K562 (cell line): ENCODE data around the gene HPRT1. TPM values are rescaled to one million over a fixed set of nuclear protein-coding genes. Genes with fewer than 3 reads are reported as not detected.

Experiments
- ATAC-seq: fragments of 200-7000 bp; cut with Tn5 transposase; 3 replicates; pipeline ENCODE4 v1.9.1; 2020; ENCODE audit warnings: moderate library complexity
- BruUV-seq: library from RNA; stranded (reverse); fragments of 400-500 nt; replicated peaks from 2 replicates; lab custom pipeline; 2021; lab: Mats Ljungman, UMichigan
- CTCF ChIA-PET: fragments of 300-600 bp; formaldehyde crosslinking; extraction: SDS; loops from one replicate; lab custom pipeline; 2021; ENCODE audit warnings: low intra/inter-chr PET ratio; lab: Yijun Ruan, JAX
- POLR2A ChIA-PET: fragments of 300-600, 350-650 bp; sonication (Branson Sonifier 250); formaldehyde crosslinking; extraction: SDS; loops from one replicate; lab custom pipeline; 2021; ENCODE audit warnings: antibody characterized with exemption, inconsistent platforms; lab: Yijun Ruan, JAX
- DNase-seq, 4 experiments: peaks; one replicate each; pipeline versions ENCODE4 v3.0.0 to v3.0.0-alpha.2; 2011 to 2018; ENCODE audit warnings: low spot score in 3 of 4, mixed read lengths in 3 of 4; ENCODE audit errors: extremely low read depth in 1 of 4
- FAIRE-seq: peaks from 2 replicates; lab custom pipeline; 2011; peaks lifted over from hg19 to GRCh38; lab: Jason Lieb, UNC
- H2AFZ ChIP-seq: 2 replicates; pipeline ENCODE4 v1.6.0; 2011; ENCODE audit warnings: low read depth, low read length, control low read depth, inconsistent platforms
- H3K27ac ChIP-seq: fragments of 200-600 bp; 3 replicates; pipeline ENCODE4 v1.8.0; 2011; ENCODE audit warnings: low read depth, mild to moderate bottlenecking, control low read depth, inconsistent platforms, low read length, moderate library complexity, mixed read lengths; ENCODE audit errors: extremely low read depth
- H3K27me3 ChIP-seq, 2 experiments: fragments of 300-600 bp in 1 of 2; 2 replicates in 1 of 2; 3 replicates in 1 of 2; pipeline versions ENCODE4 v1.6.0 to v1.8.0; 2011; ENCODE audit warnings: inconsistent platforms in 2 of 2, low read length in 2 of 2, mild to moderate bottlenecking in 1 of 2, mixed read lengths in 1 of 2, moderate library complexity in 1 of 2; ENCODE audit not compliant: control insufficient read depth in 2 of 2, insufficient read depth in 2 of 2
- H3K36me3 ChIP-seq: fragments of 300-600 bp; 3 replicates; pipeline ENCODE4 v1.8.0; 2011; ENCODE audit warnings: mild to moderate bottlenecking, low read length, inconsistent platforms; ENCODE audit not compliant: control insufficient read depth, insufficient read depth
- H3K4me1 ChIP-seq, 2 experiments: fragments of 200-600 bp in 1 of 2; replicated peaks in 1 of 2; 2 replicates in 1 of 2; 3 replicates in 1 of 2; pipeline versions ENCODE4 v1.5.1 to v1.8.0; 2011; ENCODE audit warnings: inconsistent platforms in 2 of 2, low read length in 2 of 2, mild to moderate bottlenecking in 1 of 2, mixed read lengths in 1 of 2, moderate library complexity in 1 of 2; ENCODE audit not compliant: control insufficient read depth in 2 of 2, insufficient read depth in 2 of 2
- H3K4me2 ChIP-seq: 2 replicates; pipeline ENCODE4 v1.6.1; 2011; ENCODE audit warnings: low read length, control low read depth, inconsistent platforms, mixed read lengths; ENCODE audit not compliant: insufficient read depth
- H3K4me3 ChIP-seq: fragments of 200-600 bp; sonication (generic), shearing (Covaris generic); 2 replicates; pipeline ENCODE4 v1.5.1; 2016; ENCODE audit warnings: control low read depth, inconsistent platforms
- H3K79me2 ChIP-seq: fragments of 200-600 bp; 3 replicates; pipeline ENCODE4 v1.8.0; 2011; ENCODE audit warnings: low read length, inconsistent platforms; ENCODE audit not compliant: control insufficient read depth, insufficient read depth
- H3K9ac ChIP-seq, 2 experiments: 2 replicates each; pipeline versions ENCODE4 v1.6.0 to v1.6.1; 2011; ENCODE audit warnings: low read depth in 2 of 2, low read length in 2 of 2, control low read depth in 1 of 2, inconsistent platforms in 1 of 2, mild to moderate bottlenecking in 1 of 2, mixed read lengths in 1 of 2; ENCODE audit not compliant: insufficient read depth in 1 of 2
- H3K9me1 ChIP-seq: one replicate; pipeline ENCODE4 v1.6.0; 2011; ENCODE audit warnings: inconsistent platforms, mild to moderate bottlenecking, low read length, moderate library complexity; ENCODE audit not compliant: control insufficient read depth, insufficient read depth
- H3K9me3 ChIP-seq: replicated peaks from 2 replicates; pipeline ENCODE4 v1.5.1; 2011; ENCODE audit warnings: low read depth, low read length, inconsistent platforms; ENCODE audit not compliant: control insufficient read depth, insufficient read depth
- H4K20me1 ChIP-seq: replicated peaks from 2 replicates; pipeline ENCODE4 v1.6.1; 2011; ENCODE audit warnings: low read length, inconsistent platforms, mixed read lengths; ENCODE audit not compliant: control insufficient read depth, insufficient read depth
- ARID1B ChIP-seq: fragments of 450-650 bp; IDR thresholded peaks from 2 replicates; pipeline ENCODE4 v1.6.1; 2016; ENCODE audit warnings: antibody characterized with exemption, mild to moderate bottlenecking, inconsistent platforms
- CBFA2T3 ChIP-seq: fragments of 450-650 bp; IDR thresholded peaks from 2 replicates; pipeline ENCODE4 v1.6.1; 2017
- DDX20 ChIP-seq: fragments of 450-650 bp; IDR thresholded peaks from 2 replicates; pipeline ENCODE4 v1.6.1; 2016; ENCODE audit warnings: missing genetic modification characterization, low read depth, mild to moderate bottlenecking, missing compliant biosample characterization, moderate library complexity
- KLF16 ChIP-seq: IDR thresholded peaks from 2 replicates; pipeline ENCODE4 v1.6.1; 2016; ENCODE audit warnings: antibody characterized with exemption
- SRSF9 ChIP-seq: fragments of 200-400 bp; formaldehyde crosslinking; IDR thresholded peaks from 2 replicates; pipeline ENCODE4 v1.6.1; 2017; ENCODE audit warnings: low read depth, low read length, borderline replicate concordance
- ZHX1 ChIP-seq: fragments of 150-350 bp; conservative IDR thresholded peaks from 2 replicates; pipeline ENCODE4 v1.6.1; 2014; ENCODE audit warnings: low read length
- ZNF224 ChIP-seq: sonication (generic); formaldehyde crosslinking; IDR thresholded peaks from 2 replicates; pipeline ENCODE4 v1.8.0; 2022; ENCODE audit warnings: mild to moderate bottlenecking, missing genetic modification reagents
- ZNF24 ChIP-seq: fragments of 450-650 bp; IDR thresholded peaks from 2 replicates; pipeline ENCODE4 v1.6.1; 2016
- WGBS: fragments of 100-300 bp; shearing (Covaris generic); methylation state at CpG from one replicate; pipeline ENCODE4 v1.1.6; 2016; ENCODE audit warnings: low coverage, mixed read lengths; ENCODE audit not compliant: insufficient coverage; ENCODE audit errors: missing lambda C conversion rate; 5-methylcytosine and 5-hydroxymethylcytosine counted together
- in situ Hi-C: fragments of 300-500 bp; cut with MboI; formaldehyde crosslinking; loops from 4 replicates; pipeline ENCODE4 v1.15.0; 2018; ENCODE audit warnings: inconsistent platforms, mixed read lengths
- intact Hi-C: fragments of 100-400 bp; cut with micrococcal nuclease; formaldehyde crosslinking; loops from 2 replicates; pipeline ENCODE4 v1.14.2; 2022
- polyA plus RNA-seq, 8 experiments: library from polyadenylated mRNA; depleted of rRNA in 4 of 8; stranded (reverse) in 5 of 8; unstranded in 3 of 8; fragments of >200 nt; fragmentation: Nextera tagmentation in 2 of 8; fragmentation: Illumina TruSeq in 1 of 8; extraction: Ambion mirVana in 2 of 8; extraction: Trizol in 1 of 8; gene quantifications; 2 replicates each; pipeline versions ENCODE4 v1.2.1 to v1.2.3, GENCODE V29; 2011 to 2014; ENCODE audit warnings: inconsistent platforms in 1 of 8, missing spikeins in 1 of 8
- total RNA-seq, 7 experiments: library from RNA; depleted of rRNA in 6 of 7; stranded (reverse); fragments of >200 nt in 6 of 7; fragmentation: Illumina TruSeq in 2 of 7; extraction: Trizol in 2 of 7; gene quantifications; 2 replicates each; pipeline versions ENCODE4 v1.2.1 to v1.2.3, GENCODE V29; 2011 to 2021; ENCODE audit warnings: low replicate concordance in 1 of 7

The HPRT1 gene
- total and polyA plus RNA-seq, 9 of the 15 experiments (the other 6 are each of a cell fraction or from before 2014, with no cell fraction given): 24.4 to 158 (median 104) TPM

- Histone ChIP-seq H3K4me3 (no peak overlapping the region), H3K9me3 (no peaks in the 10 kb centered on the region), H3K9me1 (no peaks in the 10 kb centered on the region), H3K4me1 (no peaks in the 10 kb centered on the region), H3K79me2 (no peaks in the 10 kb centered on the region), H2AFZ (no peak overlapping the region), H3K36me3 (no peaks in the 10 kb centered on the region), H3K4me2 (no peak overlapping the region), H3K27ac (no peak overlapping the region), H3K9ac (no peak overlapping the region), H3K27me3 (no peaks in the 10 kb centered on the region), H4K20me1 (no peaks in the 10 kb centered on the region)
- in situ Hi-C loops: no loop called here
- ATAC-seq (no peak), FAIRE-seq (peak; percentile 37), DNase-seq (no peak)
- intact Hi-C loops: loop anchor here (5.0 kb wide), 1 partner anchor 98 kb away; no protein-coding TSS in a partner anchor
- BruUV-seq: no TSS peak
- no peak for TF ChIP-seq ZNF224
- no peak for TF ChIP-seq KLF16
- TF ChIP-seq ZNF24: no peak
- TF ChIP-seq ZHX1: no peak
- TF ChIP-seq DDX20 (tag): no peak
- TF ChIP-seq SRSF9: no peak
- no peak for TF ChIP-seq ARID1B
- no peak for TF ChIP-seq CBFA2T3
- 97% methylated on average over 6 of the region's 6 CpGs for WGBS
- POLR2A ChIA-PET: no interaction called here
- CTCF ChIA-PET: interaction anchor here (0.7 kb wide), 1 partner anchor 233 kb away, joined by 4 read pairs; no protein-coding TSS in a partner anchor
These were observed 64.2 kb downstream of the HPRT1 start for GRCh38 chrX:134524181-134524580.
